DOHH2 (cell line): ENCODE measurements around the gene OR10H3.
"Not testable (repeated sequence)": the region's sequence is repeated elsewhere in the genome, so short reads cannot be mapped to it uniquely, and the experiment has no call there.

Experiments used
- H3F3A ChIP-seq: fragments of 200-600 bp; sonication (generic), shearing (Covaris generic); 2 replicates; pipeline ENCODE4 v1.6.0; 2016; ENCODE audit warnings: antibody characterized with exemption, mild to moderate bottlenecking; ENCODE audit not compliant: control insufficient read depth, insufficient read depth
- H3K27ac ChIP-seq: fragments of 200-600 bp; sonication (generic); 2 replicates; pipeline ENCODE4 v1.5.1; 2014; ENCODE audit warnings: low read depth, mild to moderate bottlenecking, low read length, moderate library complexity
- H3K27me3 ChIP-seq: fragments of 200-600 bp; sonication (generic); 2 replicates; pipeline ENCODE4 v1.6.1; 2014; ENCODE audit warnings: mild to moderate bottlenecking, low read length, mixed read lengths; ENCODE audit not compliant: control insufficient read depth
- H3K36me3 ChIP-seq: fragments of 200-600 bp; sonication (generic); 2 replicates; pipeline ENCODE4 v1.6.1; 2014; ENCODE audit warnings: mild to moderate bottlenecking, low read length, moderate library complexity, mixed read lengths; ENCODE audit not compliant: control insufficient read depth
- H3K4me1 ChIP-seq: fragments of 200-600 bp; sonication (generic); 2 replicates; pipeline ENCODE4 v1.6.1; 2014; ENCODE audit warnings: mild to moderate bottlenecking, low read length, mixed read lengths; ENCODE audit not compliant: control insufficient read depth
- H3K4me2 ChIP-seq: fragments of 200-600 bp; sonication (generic); 2 replicates; pipeline ENCODE4 v1.6.0; 2014; ENCODE audit warnings: mild to moderate bottlenecking, low read length, moderate library complexity
- H3K4me3 ChIP-seq: fragments of 200-600 bp; sonication (generic); 2 replicates; pipeline ENCODE4 v1.5.1; 2014; ENCODE audit warnings: mild to moderate bottlenecking, low read length, mixed read lengths
- H3K79me2 ChIP-seq: fragments of 200-600 bp; sonication (generic); 2 replicates; pipeline ENCODE4 v1.6.1; 2014; ENCODE audit warnings: mild to moderate bottlenecking, low read length, mixed read lengths; ENCODE audit not compliant: control insufficient read depth
- H3K9me2 ChIP-seq: fragments of 200-600 bp; sonication (generic); replicated peaks from 2 replicates; pipeline ENCODE4 v1.6.1; 2014; ENCODE audit warnings: mild to moderate bottlenecking, low read length, mixed read lengths; ENCODE audit not compliant: control insufficient read depth
- H3K9me3 ChIP-seq: fragments of 200-600 bp; sonication (generic); 2 replicates; pipeline ENCODE4 v1.6.1; 2014; ENCODE audit warnings: antibody characterized with exemption, low read length, mixed read lengths; ENCODE audit not compliant: control insufficient read depth, insufficient read depth
- H4K20me1 ChIP-seq: fragments of 200-600 bp; sonication (generic); 2 replicates; pipeline ENCODE4 v1.6.0; 2014; ENCODE audit warnings: low read depth, mild to moderate bottlenecking, antibody characterized with exemption, low read length, moderate library complexity; ENCODE audit not compliant: control insufficient read depth, insufficient read depth
- EZH2phosphoT487 ChIP-seq: fragments of 200-600 bp; sonication (generic); IDR thresholded peaks from 2 replicates; pipeline ENCODE4 v1.6.1; 2017; ENCODE audit warnings: borderline replicate concordance, mild to moderate bottlenecking, antibody characterized with exemption, low read length, moderate library complexity, mixed read lengths
- TF ChIP-seq, protein P1 (sequence below): fragments of 200-600 bp; sonication (generic); IDR thresholded peaks from one replicate; pipeline ENCODE4 v1.5.1; 2014; ENCODE audit warnings: antibody characterized with exemption, mild to moderate bottlenecking, low read depth, low read length; ENCODE audit not compliant: poor library complexity, severe bottlenecking

OR10H3 gene

GRCh38 chr19:15769586-15769985 lies 31.8 kb downstream of the OR10H3 start:
- no peak overlapping the region for H3K27ac ChIP-seq
- no peaks in the 10 kb centered on the region for H3K79me2 ChIP-seq
- no peaks in the 10 kb centered on the region for H3K9me3 ChIP-seq
- no peaks in the 10 kb centered on the region for H3K36me3 ChIP-seq
- no peaks in the 10 kb centered on the region for H3K27me3 ChIP-seq
- no peaks in the 10 kb centered on the region for H3F3A ChIP-seq
- no peak overlapping the region for H3K4me2 ChIP-seq
- no peak for TF ChIP-seq EZH2phosphoT487
- TF ChIP-seq, protein P1, sequence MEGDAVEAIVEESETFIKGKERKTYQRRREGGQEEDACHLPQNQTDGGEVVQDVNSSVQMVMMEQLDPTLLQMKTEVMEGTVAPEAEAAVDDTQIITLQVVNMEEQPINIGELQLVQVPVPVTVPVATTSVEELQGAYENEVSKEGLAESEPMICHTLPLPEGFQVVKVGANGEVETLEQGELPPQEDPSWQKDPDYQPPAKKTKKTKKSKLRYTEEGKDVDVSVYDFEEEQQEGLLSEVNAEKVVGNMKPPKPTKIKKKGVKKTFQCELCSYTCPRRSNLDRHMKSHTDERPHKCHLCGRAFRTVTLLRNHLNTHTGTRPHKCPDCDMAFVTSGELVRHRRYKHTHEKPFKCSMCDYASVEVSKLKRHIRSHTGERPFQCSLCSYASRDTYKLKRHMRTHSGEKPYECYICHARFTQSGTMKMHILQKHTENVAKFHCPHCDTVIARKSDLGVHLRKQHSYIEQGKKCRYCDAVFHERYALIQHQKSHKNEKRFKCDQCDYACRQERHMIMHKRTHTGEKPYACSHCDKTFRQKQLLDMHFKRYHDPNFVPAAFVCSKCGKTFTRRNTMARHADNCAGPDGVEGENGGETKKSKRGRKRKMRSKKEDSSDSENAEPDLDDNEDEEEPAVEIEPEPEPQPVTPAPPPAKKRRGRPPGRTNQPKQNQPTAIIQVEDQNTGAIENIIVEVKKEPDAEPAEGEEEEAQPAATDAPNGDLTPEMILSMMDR = no peak
- H4K20me1 ChIP-seq = no peaks in the 10 kb centered on the region
- H3K4me1 ChIP-seq = no peaks in the 10 kb centered on the region
- H3K9me2 ChIP-seq = no peaks in the 10 kb centered on the region
- no peak overlapping the region for H3K4me3 ChIP-seq

DNA sequence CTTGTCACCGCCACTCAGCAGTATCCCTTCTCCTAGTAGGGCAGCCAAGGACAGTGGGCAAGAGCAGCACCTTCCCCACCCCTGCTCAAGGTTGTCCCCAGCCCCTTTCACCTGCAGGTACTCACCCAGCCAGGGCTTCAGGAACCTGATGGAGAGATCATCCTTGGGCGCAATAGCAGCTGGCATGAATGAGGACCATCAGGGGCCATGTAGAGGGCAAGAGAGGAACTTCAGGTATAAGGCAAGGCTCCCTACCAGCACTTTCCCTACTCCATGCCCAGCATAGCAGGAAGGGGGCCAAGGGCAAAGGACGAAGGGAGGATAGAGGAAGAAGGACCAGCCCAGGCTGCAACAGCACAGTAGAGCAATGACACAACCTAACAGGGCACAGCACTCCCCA lies 36.4 kb downstream of the OR10H3 start:
- H4K20me1 ChIP-seq, H3K4me1 ChIP-seq, H3K27ac ChIP-seq, H3K4me2 ChIP-seq, H3K4me3 ChIP-seq, H3K36me3 ChIP-seq, H3F3A ChIP-seq, H3K79me2 ChIP-seq, H3K9me3 ChIP-seq, H3K27me3 ChIP-seq, H3K9me2 ChIP-seq: not testable (repeated sequence)

GRCh38 chr19:15775249-15775648 lies 37.5 kb downstream of the OR10H3 start:
- no peaks in the 10 kb centered on the region for H3K4me1 ChIP-seq
- no peaks in the 10 kb centered on the region for H3K79me2 ChIP-seq
- H3K36me3 ChIP-seq = no peaks in the 10 kb centered on the region
- H3K9me3 ChIP-seq = no peaks in the 10 kb centered on the region
- H3K27me3 ChIP-seq = no peaks in the 10 kb centered on the region
- no peak for TF ChIP-seq EZH2phosphoT487
- TF ChIP-seq, protein P1 = no peak
- no peak overlapping the region for H3K4me3 ChIP-seq
- H4K20me1 ChIP-seq = no peaks in the 10 kb centered on the region
- H3K4me2 ChIP-seq = no peak overlapping the region
- no peaks in the 10 kb centered on the region for H3F3A ChIP-seq
- H3K27ac ChIP-seq = no peak overlapping the region
- H3K9me2 ChIP-seq = no peaks in the 10 kb centered on the region

- H3F3A ChIP-seq = no peaks in the 10 kb centered on the region
- no peaks in the 10 kb centered on the region for H3K4me1 ChIP-seq
- no peak overlapping the region for H3K4me2 ChIP-seq
- no peak overlapping the region for H3K4me3 ChIP-seq
- TF ChIP-seq, protein P1 = no peak
- TF ChIP-seq EZH2phosphoT487 = no peak
- H3K79me2 ChIP-seq = no peaks in the 10 kb centered on the region
- H4K20me1 ChIP-seq = no peaks in the 10 kb centered on the region
- H3K27me3 ChIP-seq = no peaks in the 10 kb centered on the region
- H3K9me3 ChIP-seq = no peaks in the 10 kb centered on the region
- no peak overlapping the region for H3K27ac ChIP-seq
- H3K9me2 ChIP-seq = no peaks in the 10 kb centered on the region
- H3K36me3 ChIP-seq = no peaks in the 10 kb centered on the region
These were observed 38.5 kb downstream of the OR10H3 start for GRCh38 chr19:15776264-15776663.
